ENCODE measurements around the gene CDC14A.
"Not testable (repeated sequence)": the region's sequence is repeated elsewhere in the genome, so short reads cannot be mapped to it uniquely, and the experiment has no call there.

The CDC14A gene

DNA sequence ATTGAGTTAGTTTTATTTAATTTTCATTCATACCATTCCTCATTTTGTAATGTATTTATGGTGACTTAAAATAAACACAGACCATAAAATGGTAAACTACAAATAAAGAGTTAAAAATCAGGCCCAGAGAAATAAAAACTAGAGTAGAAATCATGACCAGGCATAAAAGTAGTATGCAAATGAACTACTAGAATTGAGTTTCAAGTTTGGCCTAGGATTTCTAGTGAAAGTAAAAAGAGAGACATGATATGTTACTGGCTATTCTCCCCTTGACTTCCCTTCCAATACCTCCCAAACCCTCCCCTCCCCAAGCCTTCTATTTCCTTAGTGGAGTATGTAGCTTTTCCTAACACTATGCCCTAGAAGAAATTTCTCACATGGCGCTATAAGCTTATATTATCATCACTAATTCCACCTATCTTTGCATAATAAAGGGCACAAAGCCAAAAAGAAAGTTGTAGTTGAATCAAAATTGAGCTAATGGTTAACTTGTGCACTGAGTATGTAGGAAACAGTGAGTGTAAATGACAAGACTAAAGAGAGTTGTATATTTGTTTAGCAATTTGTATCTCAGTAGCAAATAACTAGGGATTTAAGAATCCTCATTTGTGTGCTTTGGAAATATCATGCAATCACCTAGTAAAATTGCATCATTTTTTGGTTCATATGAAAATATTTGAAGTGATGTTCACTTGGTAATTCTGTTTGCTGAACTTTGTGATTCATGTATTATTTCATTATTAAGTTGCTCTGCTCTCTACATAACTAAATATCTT lies 29.7 kb upstream of the CDC14A start:
- no peak overlapping the region for H3K4me3 ChIP-seq (replicated peaks; ENCODE audit: low read depth, low read length)
- DNase-seq (ENCODE audit: low read depth): peak; percentile 60
- no peak for TF ChIP-seq CTCF (IDR thresholded peaks at IDR 0.05; ENCODE audit: low read length, missing control alignments)

GRCh38 chr1:100323419-100324106 lies 28.7 kb upstream of the CDC14A start:
- TF ChIP-seq CTCF (IDR thresholded peaks at IDR 0.05; ENCODE audit: low read length, missing control alignments): no peak
- DNase-seq (ENCODE audit: low read depth): no peak
- no peak overlapping the region for H3K4me3 ChIP-seq (replicated peaks; ENCODE audit: low read depth, low read length)

- TF ChIP-seq CTCF (IDR thresholded peaks at IDR 0.05; ENCODE audit: low read length, missing control alignments): no peak
- no peak overlapping the region for H3K4me3 ChIP-seq (replicated peaks; ENCODE audit: low read depth, low read length)
- no peak for DNase-seq (ENCODE audit: low read depth)
Observed at GRCh38 chr1:100325415-100326324, 26.6 kb upstream of the CDC14A start.

DNA sequence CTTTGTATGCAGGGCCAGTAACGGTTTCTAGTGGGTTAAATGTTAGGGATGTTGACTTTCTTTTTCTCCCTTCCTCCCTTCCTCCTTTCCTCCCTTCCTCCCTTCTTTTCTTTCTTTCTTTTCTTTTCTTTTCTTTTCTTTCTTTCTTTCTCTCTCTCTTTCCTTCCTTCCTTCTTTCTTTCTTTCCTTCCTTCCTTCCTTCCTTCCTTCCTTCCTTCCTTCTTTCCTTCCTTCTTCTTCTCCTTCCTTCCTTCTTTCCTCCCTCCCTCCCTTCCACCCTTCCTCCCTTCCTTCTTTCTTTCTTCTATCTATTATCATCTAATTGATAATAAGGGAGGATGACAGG lies 26.0 kb upstream of the CDC14A start:
- DNase-seq (ENCODE audit: low read depth); H3K4me3 ChIP-seq (replicated peaks; ENCODE audit: low read depth, low read length): not testable (repeated sequence)

- no peak for TF ChIP-seq CTCF (IDR thresholded peaks at IDR 0.05; ENCODE audit: low read length, missing control alignments)
- H3K4me3 ChIP-seq (replicated peaks; ENCODE audit: low read depth, low read length): no peak overlapping the region
- no peak for DNase-seq (ENCODE audit: low read depth)
Observed at GRCh38 chr1:100328133-100328532, 24.2 kb upstream of the CDC14A start.

- not testable (repeated sequence) for DNase-seq (ENCODE audit: low read depth); H3K4me3 ChIP-seq (replicated peaks; ENCODE audit: low read depth, low read length)
Observed at GRCh38 chr1:100331146-100331545, 21.2 kb upstream of the CDC14A start.

GRCh38 chr1:100332331-100332730 lies 20.0 kb upstream of the CDC14A start:
- DNase-seq (ENCODE audit: low read depth): no peak
- no peak overlapping the region for H3K4me3 ChIP-seq (replicated peaks; ENCODE audit: low read depth, low read length)
- TF ChIP-seq CTCF (IDR thresholded peaks at IDR 0.05; ENCODE audit: low read length, missing control alignments): no peak
